ENCODE data around the gene CELA3A.
"Not testable (repeated sequence)": the region's sequence is repeated elsewhere in the genome, so short reads cannot be mapped to it uniquely, and the experiment has no call there.

The CELA3A gene

DNA sequence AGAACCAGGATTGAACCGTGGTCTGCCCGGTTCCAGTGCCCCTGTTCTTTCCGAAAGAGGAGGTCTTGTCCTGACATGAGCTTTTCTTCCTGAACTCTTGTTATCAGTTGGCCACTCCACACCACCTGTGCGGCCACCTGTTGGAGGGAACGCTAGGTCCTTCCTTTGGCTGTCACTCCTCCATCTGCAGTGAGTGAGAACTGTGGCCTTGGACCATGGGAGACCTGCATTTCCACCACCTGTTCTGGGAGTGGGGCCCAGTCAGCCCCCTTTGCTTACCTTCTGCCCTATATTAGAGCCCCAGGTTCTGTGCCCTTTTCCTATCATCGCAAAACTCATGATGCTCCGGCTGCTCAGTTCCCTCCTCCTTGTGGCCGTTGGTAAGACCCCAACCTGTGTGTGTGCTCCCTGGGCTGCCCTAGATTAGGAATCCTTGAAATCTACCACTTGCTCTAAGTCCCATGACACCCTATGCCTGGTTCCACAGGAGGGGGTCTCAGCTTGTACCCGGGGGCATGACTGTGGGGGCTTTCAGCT is 24.7 kb upstream of the CELA3A start, which contains the start of gene CELA3B:
Gene CELA3B (plus strand): TSS at position 320 of the 537 bp plus-strand sequence. CDS start 18 bp downstream, at position 338.
- not testable (repeated sequence) for TF ChIP-seq FOXP2 (optimal IDR thresholded peaks at IDR 0.05; ENCODE audit: borderline replicate concordance, extremely low read depth, extremely low read length, insufficient read depth); TAF1 (IDR thresholded peaks at IDR 0.05; ENCODE audit: borderline replicate concordance, insufficient read depth, low read length); SIN3A (IDR thresholded peaks at IDR 0.05; ENCODE audit: borderline replicate concordance, insufficient read depth, low read length)

DNA sequence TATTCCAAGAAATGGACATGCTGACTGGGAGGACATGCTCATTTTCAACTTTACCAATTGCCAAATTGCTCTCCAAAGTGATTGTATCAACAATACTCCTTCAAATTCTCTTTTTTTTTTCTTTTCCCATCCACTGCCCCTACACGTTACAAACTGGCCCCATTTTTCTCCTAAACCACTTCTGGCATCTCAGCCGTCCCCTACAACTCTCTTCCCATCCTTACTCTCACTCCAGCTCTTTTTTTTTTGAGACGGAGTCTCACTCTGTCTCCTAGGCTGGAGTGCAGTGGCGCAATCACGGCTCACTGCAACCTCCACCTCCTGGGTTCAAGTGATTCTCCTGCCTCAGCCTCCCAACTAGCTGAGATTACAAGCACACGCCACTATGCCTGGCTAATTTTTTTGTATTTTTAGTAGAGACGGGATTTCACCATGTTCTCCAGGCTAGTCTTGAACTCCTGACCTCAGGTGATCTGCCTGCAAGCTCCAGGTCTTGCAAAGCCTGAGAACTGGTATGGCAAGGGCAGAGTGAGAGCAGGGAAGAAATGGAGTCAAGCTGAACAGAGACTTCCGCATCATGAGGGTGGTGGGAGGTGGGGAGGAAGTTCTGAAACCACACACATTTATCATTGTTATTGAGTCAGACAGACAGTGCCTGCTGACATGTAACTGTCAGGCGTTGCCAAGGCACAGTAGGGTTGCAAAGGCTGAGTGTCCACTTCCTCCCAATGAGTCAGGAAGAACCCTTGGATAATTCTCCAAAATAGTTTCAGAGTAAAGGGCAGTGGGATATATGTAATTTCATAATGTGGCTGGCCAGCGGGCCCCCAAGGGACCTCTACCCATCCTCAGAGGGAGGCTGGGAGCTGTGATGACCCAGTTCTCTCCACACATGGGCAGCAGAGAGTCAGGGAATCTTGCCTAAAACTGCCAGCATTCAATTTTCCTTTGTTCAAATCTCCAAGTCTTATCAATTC is 17.4 kb downstream of the CELA3A start:
- no peak for TF ChIP-seq POLR2AphosphoS5 (IDR thresholded peaks at IDR 0.05; ENCODE audit: low read depth, low read length)
- no peak for TF ChIP-seq FOXP2 (optimal IDR thresholded peaks at IDR 0.05; ENCODE audit: borderline replicate concordance, extremely low read depth, extremely low read length, insufficient read depth)
- TF ChIP-seq SIN3A (IDR thresholded peaks at IDR 0.05; ENCODE audit: borderline replicate concordance, insufficient read depth, low read length): no peak
- TF ChIP-seq, protein P1, sequence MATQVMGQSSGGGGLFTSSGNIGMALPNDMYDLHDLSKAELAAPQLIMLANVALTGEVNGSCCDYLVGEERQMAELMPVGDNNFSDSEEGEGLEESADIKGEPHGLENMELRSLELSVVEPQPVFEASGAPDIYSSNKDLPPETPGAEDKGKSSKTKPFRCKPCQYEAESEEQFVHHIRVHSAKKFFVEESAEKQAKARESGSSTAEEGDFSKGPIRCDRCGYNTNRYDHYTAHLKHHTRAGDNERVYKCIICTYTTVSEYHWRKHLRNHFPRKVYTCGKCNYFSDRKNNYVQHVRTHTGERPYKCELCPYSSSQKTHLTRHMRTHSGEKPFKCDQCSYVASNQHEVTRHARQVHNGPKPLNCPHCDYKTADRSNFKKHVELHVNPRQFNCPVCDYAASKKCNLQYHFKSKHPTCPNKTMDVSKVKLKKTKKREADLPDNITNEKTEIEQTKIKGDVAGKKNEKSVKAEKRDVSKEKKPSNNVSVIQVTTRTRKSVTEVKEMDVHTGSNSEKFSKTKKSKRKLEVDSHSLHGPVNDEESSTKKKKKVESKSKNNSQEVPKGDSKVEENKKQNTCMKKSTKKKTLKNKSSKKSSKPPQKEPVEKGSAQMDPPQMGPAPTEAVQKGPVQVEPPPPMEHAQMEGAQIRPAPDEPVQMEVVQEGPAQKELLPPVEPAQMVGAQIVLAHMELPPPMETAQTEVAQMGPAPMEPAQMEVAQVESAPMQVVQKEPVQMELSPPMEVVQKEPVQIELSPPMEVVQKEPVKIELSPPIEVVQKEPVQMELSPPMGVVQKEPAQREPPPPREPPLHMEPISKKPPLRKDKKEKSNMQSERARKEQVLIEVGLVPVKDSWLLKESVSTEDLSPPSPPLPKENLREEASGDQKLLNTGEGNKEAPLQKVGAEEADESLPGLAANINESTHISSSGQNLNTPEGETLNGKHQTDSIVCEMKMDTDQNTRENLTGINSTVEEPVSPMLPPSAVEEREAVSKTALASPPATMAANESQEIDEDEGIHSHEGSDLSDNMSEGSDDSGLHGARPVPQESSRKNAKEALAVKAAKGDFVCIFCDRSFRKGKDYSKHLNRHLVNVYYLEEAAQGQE (IDR thresholded peaks at IDR 0.05; ENCODE audit: insufficient read depth in 1 of 2, low read depth in 2 of 2, low read length in 2 of 2): no peak
- TF ChIP-seq TAF1 (IDR thresholded peaks at IDR 0.05; ENCODE audit: borderline replicate concordance, insufficient read depth, low read length): no peak

DNA sequence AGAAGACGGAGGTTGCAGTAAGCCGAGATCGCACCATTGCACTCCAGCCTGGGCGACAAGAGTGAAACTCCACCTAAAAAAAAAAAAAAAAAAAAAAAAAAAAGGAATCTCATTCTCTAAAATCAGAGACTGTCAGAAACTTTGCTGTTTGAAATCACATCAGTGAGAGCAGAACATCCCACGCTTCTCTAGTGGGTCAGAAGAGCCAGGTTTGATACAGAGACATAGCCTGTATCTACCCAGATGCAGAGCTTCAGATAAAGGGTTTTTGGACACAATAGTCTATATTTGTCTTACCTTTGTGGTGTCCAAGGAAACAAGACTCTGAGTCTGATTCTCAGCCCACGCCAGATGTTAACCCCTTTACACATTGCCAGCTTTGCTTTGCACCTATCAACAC is 19.6 kb downstream of the CELA3A start:
- TF ChIP-seq, protein P1 (IDR thresholded peaks at IDR 0.05; ENCODE audit: insufficient read depth in 1 of 2, low read depth in 2 of 2, low read length in 2 of 2): no peak
- TF ChIP-seq FOXP2 (optimal IDR thresholded peaks at IDR 0.05; ENCODE audit: borderline replicate concordance, extremely low read depth, extremely low read length, insufficient read depth) (no peak), POLR2AphosphoS5 (IDR thresholded peaks at IDR 0.05; ENCODE audit: low read depth, low read length) (no peak), TAF1 (IDR thresholded peaks at IDR 0.05; ENCODE audit: borderline replicate concordance, insufficient read depth, low read length) (no peak), SIN3A (IDR thresholded peaks at IDR 0.05; ENCODE audit: borderline replicate concordance, insufficient read depth, low read length) (no peak)

DNA sequence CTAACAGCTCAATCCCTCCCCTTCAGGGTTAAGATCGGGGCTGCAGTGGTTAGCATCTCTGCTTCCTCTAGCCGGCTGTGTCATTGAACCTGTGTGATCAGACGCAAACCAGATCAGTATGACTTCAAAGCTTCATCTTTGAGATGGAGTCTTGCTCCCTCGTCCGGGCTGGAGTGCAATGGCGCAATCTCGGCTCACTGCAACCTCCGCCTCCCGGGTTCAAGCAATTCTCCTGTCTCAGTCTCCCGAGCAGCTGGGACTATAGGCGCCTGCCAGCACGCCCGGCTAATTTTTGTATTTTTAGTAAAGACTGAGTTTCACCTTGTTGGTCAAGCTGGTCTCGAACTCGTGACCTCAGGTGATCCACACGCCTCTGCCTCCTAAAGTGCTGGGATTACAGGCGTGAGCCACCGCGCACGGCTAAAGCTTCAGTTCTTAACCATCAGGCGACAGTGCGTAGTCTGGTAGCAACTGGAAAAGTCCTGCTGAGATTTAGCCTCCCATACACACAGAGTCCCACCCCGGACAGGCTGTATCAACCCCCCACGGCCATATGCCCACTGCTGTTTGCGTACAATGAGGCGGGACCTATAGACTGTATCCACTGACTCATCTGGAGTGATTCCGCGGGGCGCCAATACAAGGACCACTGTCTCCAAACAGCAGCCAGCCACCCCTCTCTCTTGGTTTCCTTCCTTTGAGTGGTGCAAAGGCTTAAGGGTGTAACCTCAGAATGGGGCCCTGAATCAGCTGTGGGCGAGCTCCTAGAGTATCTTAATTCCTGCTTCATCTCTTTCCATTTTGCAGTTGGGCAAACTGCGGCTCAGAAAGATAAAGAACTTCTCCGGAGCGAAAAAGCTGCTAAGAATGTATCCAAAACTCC is 23.3 kb downstream of the CELA3A start:
- TF ChIP-seq TAF1 (IDR thresholded peaks at IDR 0.05; ENCODE audit: borderline replicate concordance, insufficient read depth, low read length) (no peak), FOXP2 (optimal IDR thresholded peaks at IDR 0.05; ENCODE audit: borderline replicate concordance, extremely low read depth, extremely low read length, insufficient read depth) (no peak), POLR2AphosphoS5 (IDR thresholded peaks at IDR 0.05; ENCODE audit: low read depth, low read length) (no peak), SIN3A (IDR thresholded peaks at IDR 0.05; ENCODE audit: borderline replicate concordance, insufficient read depth, low read length) (no peak)
- TF ChIP-seq, protein P1 (IDR thresholded peaks at IDR 0.05; ENCODE audit: insufficient read depth in 1 of 2, low read depth in 2 of 2, low read length in 2 of 2): no peak
